Hematopoietic multipotent progenitor cell treated with erythropoietin and hydrocortisone succinate and interleukin-3 and kit ligand, for 15 days (in vitro differentiated cells): Measurements from ENCODE around the gene MOB3B.
"Not testable (repeated sequence)": the region's sequence is repeated elsewhere in the genome, so short reads cannot be mapped to it uniquely, and the experiment has no call there.

Experiments used
- DNase-seq: peaks from one replicate; pipeline ENCODE4 v3.0.0-alpha.2; 2015; ENCODE audit warnings: low spot score

The MOB3B gene

DNA sequence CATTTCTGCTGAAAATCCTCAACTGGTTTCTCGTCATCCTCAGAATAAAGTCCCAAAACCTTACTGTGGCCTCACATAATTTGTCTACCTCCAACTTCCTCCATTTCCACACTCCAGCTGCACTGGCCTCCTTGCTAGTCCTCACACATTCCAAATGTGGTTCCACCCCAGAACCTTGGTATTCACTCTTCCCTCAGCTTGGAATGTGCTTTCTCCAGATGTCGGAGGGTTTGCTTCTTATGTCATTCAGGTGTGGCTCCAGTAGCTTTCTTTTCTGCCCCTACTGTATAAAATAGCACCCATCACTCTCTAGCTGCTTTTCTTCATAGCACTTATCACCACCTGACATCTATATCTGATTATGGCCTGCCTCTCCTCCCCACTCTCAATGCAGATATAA is 108.0 kb downstream of the MOB3B start:
- no peak for DNase-seq

DNA sequence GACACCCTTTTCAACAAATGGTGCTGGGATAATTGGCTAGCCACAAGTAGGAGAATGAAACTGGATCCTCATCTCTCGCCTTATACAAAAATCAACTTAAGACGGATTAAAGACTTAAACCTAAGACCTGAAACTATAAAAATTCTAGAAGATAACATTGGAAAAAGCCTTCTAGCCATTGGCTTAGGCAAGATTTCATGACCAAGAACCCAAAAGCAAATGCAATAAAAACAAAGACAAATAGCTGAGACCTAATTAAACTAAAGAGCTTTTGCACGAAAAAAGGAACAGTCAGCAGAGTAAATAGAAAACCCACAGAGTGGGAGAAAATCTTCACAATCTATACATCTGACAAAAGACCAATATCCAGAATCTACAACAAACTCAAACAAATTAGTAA is 110.1 kb downstream of the MOB3B start:
- DNase-seq: not testable (repeated sequence)

DNA sequence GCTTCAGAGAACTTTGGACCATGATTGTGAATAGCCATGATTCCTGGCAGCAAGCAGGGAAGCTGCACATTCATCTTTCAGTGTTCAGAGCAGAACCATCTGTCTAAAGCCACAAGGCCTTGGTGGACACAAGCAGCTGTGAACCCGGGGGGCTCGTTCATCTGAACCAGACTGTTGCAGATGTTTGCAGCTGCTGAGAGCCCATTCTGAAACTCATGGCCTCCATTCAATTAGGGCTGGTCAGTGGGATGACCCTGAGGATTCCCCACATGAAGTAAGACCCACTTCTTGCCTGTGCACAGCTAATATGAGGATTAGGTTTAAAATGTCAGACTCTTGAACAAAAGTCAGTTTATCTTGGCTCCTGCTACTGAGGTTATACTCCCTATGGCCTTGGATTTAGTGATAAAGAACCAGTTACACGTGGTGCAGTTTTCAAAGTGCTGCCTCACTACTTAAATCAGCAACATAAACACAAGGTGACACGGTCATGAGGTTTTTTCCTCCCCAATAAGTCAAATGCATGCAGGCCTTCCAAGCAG is 115.3 kb downstream of the MOB3B start:
- no peak for DNase-seq

DNA sequence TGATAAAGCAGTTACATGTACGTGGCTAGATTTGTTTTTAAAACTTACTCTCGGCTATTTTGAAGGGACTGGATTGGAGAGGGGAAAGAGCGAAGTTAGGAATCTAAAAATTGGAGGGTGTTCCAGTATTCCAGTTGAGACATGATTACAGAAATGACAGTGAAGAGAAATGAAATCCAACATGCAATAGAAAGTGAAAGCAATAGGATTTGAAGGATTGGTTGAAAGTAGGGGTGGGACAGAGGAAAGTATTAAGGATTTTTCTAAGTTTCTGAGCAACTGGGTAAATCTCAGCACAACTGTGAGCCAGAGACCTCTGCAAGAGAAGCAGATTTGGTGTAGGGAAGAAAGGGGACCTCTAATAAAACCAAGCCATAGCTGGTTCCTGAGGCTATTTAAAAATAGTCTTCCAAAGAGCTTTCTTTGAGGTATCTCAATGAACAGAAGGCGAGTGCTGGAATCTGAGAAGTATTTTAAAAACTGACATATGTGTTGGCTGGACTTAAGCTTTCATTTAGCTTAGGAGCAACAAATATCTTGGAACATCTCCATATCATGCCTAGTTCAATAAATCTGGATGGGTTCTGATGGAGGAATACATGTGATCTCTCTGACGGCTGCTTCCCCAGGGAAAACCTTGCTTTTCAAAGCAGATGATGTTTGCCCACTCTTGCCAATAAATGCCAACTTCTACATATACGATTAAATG is 115.9 kb downstream of the MOB3B start:
- DNase-seq: no peak

DNA sequence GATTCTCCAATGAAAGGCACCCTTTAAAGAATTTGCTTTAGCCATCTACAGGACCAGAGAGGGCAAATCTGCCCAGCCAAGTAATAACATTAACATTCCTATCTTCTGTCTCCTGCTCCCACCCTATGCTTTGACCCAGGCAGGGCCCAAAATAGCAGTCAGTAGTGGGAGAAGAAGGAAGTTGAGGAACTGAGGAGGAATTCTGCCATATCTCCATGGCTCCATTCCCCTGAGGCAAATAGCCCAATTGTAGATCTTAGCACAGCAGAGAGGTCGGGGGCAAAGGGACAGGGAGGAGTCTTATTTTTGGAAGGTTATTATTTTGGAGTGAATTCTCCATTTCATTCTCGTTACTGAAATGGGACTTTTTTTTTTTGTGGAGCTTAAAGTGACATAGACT is 116.7 kb downstream of the MOB3B start:
- no peak for DNase-seq

DNA sequence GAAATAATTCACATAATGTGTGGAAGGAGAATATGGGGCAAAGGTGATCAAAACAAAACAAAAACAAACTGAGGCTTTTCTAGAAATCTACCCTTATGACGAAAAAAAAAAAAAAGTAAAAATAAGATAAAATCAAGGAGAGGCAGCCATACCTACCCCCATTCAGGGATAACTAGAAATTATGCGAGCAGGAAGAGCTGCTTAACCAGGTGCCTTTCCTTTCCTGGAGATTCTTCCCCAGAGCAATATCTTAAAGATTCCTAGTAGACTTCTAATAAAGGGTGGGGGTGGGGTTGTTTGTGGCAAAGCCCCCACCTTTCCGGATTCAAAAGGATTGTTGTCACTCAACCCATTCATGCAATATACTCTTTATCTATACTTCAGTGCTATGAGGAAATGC is 117.5 kb downstream of the MOB3B start:
- DNase-seq: no peak

DNA sequence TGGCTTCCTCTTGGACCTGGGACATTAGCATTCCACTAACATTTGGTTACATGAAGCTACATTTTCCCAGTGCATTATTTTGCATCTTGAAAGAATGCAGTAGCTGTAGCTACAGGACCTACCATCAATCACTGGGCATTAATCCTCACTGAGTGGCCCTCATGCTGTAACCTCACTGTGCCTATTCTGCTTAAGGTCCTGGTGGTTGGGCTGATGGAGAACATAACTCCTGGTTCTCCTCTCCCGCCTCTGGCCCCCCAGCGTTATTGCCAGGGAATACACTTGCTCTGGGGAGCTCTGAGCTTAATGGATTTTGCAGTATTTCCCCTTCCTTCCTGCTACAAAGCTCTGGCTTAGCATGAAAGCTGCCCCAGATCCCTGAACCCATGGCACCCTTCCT is 121.1 kb downstream of the MOB3B start:
- DNase-seq: no peak

DNA sequence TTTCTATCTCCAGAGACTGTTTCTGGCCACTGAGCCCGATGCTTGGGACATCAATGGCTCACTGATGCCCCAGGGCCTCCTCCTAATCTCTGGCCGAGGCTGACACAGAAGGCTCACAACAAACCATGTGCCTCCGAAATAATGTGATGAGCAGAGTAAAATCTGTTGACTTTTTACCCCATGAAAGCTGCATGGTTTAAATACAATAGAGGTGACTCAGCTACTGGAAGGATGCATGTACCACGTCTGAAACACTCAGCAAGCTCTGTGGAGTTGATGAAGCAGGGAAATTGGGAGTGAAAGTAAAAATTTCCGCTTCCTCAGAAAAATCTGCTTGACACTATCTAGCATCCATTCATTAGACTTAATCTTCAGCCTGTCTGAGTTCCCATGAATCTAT is 121.6 kb downstream of the MOB3B start:
- DNase-seq: no peak

DNA sequence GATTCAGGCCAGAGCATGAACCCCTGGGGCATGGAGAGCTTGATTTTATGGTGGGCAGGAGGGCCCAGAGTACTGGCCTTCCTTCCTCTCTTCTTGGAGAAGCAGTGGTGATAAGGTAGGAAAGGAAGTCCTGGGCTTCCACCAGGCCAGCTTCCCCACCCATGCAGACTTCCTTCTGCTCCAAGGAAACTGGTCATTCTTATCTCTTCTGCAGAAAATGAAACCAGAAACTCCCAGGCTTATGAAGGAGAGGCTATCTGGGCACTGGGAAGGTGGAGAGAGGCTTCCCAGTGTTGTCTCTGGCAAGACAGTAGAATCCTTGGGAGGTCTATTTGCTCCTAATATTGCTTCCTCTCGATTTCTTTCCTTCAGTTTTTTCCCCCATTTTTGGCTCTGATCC is 122.1 kb downstream of the MOB3B start:
- no peak for DNase-seq

DNA sequence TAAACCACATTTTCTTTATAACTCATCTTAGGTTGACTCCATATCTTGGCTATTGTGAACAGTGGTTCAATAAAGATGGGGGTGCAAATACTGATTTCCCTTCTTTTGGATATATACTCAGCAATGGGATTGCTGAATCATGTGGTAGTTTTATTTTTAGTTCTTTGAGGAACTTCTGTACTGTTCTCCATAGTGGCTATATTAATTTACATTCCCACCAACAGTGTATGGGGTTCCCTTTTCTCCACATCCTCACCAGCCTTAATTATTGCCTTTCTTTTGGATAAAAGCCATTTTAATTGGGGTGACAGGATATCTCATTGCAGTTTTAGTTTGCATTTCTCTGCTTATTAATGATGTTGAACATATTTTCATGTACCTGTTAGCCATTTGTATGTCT is 125.0 kb downstream of the MOB3B start:
- DNase-seq: no peak

DNA sequence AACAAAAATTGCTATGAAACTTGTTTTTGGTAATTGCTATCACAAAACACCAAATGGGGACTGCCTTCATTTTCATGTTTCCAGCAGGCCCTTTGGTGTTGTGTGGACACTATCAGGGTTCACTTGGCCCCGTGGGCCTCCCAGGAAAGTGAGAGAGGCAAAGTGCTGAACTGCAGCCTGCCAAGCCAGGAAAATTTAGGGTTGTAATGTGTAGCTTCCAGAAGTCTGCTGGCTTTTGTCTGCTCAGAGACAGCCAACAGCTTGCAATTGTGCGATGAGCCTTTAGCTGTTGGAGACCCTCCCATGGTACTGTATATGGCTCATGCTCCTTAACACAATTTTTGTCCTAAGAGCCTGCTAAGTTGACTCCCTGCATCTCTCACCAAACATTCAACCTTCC is 127.0 kb downstream of the MOB3B start:
- no peak for DNase-seq

DNA sequence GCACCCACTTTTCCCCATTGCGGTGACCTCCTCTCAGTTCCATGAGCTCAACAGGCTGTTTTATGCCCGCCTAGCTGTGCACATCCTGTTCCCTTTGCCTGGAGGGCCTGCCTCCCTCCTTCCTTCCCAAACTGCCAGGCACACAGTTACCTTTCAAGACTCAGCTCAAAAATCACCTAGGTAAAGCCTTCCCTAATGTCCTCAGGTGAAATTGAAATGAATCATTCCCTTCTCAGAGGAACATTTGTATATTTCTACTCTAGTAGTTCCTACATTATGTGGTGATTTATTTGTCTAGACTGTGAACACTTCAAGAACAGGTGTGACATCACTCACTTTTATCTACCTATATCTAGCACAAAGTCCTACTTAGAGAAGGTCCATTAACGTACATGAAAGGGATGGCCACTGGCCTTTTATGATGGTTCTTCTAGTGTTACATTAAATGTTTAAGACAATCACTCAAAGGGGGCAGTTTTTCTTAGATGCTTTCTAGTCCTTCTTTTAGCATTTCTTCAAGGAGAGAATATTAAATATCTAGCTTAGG is 129.2 kb downstream of the MOB3B start:
- DNase-seq: no peak

DNA sequence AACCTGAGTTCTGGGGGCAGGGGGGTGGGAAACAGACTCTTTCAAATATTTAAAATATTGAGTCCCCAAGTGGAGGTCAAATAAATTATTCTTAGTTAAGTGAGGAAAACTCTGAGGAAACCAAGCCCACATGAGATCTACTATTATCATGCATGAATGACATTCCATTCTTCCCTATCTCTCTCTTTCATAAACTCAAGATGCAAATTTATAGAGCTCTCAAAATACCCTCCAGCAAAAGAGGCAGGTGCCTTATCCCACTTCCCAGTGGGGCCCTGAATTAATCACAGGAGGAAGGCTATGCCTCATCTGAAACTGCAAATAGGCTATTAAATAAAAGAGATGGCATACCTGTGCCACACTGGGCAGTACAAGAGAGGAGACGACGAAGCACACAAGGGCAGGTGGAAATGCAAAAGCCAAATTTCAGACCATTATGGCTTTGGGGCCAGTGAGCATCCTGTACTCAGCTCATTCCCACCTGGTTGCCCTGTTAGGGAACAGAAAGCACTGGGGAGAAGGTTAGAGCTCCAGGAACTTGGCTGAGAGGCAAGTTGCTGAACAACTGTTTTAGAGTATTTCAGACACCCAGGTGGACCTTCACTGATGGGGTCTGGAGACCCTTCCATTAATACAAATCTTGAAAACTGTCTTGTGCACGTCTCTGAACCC is 130.5 kb downstream of the MOB3B start:
- no peak for DNase-seq

DNA sequence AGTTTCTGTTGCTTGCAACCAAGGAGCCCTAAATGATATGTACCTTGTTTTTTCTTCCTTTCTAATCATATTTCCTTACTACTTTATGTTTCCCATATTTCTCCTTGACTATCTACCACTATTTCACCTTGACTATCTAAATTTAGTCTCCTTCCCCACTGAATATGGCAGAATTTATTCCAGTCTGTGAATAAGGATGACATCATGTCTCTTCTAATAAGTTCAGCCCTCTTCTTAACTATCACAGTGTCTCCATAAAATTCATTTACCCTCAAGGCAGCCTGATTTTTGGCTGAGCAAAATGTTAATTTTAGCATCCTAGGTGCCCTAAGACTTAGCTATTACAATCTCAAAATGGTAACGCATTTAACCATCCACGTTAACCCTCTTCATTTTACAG is 133.1 kb downstream of the MOB3B start:
- no peak for DNase-seq

DNA sequence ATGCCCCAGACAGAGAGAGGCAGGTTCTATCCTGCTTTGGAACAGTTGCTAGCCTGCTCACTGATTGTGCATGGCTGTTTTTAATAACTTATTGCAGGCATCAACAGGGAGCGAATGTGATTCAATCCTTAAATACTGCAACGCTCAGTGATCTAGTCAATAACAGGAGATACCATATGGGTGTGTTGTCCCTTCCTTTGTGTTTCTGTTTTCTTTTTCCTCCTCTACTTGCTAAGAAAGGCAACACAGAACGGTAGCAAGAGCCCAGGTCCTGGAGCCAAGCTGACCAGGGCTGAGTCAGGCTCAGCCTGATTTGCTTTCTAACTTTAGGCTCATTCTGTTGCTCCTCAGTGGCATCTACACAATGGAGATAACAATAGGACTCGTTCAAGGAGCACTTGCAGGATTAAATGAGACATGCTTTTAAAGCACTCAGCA is 134.1 kb downstream of the MOB3B start:
- DNase-seq: no peak

DNA sequence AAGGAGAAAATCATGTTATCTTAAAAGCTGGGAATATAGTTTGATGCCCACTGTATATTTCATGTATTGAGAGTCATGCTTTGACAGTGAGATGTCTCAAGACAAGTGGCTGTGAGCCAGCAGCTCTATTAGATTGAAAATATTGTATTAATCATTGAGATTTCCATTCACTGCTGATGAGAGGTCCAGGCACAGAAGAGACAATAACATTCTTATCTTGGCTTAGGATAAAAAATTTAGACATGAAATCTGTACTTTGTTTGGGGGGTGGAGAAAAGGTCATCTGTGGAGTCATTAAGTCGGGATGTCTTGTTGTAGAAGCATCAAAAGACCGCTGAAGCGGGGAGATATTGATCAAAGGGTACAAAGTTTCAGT is 134.8 kb downstream of the MOB3B start:
- no peak for DNase-seq

DNA sequence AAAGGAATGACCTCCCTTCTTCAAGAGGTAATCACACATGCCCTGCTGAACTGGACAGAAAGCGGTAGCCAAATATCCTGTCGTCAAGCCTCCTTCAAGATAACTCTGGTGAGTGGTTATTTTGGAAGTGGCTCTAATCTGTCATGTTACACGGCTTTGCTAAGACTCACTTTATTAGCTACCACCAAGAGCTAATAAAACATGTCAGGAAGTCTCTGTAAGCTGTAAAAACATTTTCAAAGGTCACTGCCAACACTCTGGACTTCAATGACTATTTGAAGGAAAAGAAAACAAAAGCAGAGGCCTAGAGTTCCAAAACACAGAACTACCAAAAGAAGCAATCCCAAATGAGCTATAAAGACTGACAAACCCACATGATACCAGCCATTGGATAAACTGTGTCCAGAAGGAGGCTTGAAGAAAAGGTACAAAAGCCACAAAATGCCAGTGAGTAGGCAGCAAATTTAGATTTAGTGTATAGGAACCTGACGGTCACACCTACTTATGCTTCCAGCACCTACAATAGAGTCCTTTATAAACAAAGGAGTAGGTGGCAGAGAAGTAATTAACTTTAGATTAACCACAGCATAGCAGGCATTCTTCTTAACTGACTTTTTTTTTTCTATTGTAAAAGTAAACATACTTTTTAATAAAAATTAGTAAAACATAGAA is 135.3 kb downstream of the MOB3B start:
- DNase-seq: no peak

DNA sequence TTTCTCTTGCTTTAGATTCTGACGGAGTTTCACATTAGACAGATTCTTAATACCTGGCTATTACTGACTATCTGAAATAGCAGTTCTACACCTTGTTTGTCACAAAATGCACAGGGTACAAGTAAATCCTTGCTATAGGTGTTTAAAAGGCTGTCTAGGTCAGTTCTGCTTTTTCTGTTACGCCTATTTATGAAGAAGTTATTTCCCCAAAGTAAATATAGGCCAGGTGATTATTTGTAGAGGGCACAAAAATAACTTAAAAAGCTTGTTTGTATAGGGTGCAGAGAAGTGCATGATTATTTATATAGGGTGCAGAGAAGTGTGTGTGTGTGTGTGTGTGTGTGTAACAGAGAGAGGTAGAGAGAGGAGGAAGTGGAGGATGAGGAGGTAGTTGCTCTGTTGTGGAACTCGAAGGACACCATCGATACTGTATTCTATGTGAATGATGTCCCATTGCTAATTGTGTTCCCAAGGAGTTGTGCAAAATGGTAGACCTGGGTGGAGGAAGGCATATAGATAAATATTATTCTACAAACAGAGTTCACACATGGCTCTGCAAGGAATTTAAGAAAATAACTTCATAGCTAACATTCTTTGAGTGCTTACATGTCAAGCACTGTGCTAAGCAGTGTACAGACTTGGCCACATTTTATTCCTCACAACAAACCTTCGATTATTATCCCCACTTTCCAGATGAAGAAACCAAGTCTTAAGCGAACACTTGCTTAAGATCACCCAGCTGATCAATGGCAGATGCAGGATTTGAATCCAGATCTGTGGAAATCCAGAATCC is 136.4 kb downstream of the MOB3B start:
- DNase-seq: no peak

DNA sequence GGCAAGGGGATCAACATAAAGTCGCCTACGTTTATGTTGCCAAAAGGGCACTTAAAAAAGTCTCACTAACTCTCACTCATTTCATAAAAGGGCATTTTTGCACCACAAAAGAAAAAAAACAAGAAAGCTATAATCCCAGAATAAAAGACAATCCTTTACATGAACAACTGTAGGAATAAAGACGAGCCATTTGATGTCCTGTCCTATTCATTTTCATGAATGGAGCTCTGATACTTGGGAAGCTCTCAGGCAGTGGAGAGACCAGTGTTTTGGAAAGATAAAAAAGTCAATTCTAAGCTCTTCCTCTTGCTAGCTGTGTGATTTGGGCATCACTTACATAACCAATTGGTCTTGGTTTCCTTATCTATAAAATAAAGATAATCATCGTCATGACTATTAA is 137.2 kb downstream of the MOB3B start:
- no peak for DNase-seq

DNA sequence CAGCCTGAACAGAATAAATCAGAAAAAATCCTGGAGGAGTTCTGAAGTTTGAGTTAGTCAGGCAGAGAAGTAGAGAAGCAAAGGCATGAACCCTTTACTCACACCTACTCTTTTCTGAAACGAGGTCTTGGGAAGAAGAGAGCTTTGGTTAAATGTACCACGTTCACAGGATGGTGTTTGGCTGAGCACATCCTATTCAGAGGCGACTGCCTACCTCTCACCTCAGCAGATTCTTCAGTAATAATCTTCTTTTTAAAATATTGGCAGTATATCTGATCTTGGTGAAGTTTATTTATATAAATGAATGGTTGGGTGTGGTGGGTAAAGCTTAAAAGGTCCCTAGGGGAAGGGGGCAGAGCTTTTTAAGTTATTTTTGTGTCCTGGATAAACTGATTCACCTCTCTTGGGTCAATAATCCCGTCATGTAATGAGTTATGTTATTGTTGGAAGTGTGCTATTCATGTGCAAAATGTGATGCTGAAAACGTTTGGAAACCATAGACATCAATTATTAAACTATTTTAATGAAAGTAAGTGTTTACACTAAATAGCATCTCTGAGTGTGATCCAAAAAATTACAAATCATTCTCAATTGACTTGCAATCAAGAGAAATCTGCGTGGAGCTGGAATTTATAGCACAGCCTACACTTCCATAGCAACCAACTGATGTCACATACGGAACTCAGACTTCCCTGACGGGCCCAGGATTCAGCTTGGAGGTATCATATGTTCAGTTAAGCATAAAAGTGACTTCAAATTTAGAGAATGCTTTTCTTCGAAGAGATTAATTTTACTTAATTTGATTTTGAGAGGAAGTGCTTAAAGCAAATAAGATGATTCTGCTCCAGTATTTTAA is 138.3 kb downstream of the MOB3B start:
- no peak for DNase-seq

DNA sequence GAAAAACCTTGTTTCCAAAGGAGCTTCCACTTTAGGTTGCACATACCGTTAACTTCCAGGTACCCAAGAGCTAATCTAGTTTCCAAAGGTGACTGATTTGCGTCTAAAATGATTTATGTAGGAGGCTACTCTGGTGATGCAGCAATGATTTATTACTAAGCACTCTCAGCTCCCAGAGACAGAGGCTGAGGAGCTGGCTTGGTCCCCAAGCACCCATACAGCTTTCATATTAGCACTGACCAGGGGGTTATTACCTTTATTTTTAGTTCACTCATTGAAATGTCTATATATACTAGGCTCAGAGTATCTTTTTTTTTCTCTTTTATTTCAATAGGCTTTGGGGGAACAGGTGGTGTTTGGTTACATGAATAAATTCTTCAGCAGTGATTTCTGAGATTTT is 141.5 kb downstream of the MOB3B start:
- DNase-seq: no peak
